HG02610 (cell line): Measurements from ENCODE around the gene TMEM186.
"Not testable (repeated sequence)": the region's sequence is repeated elsewhere in the genome, so short reads cannot be mapped to it uniquely, and the experiment has no call there.

Source experiments
- ATAC-seq: cut with Tn5 transposase; IDR thresholded peaks from one replicate; pipeline ENCODE4 v1.9.1; 2021; ENCODE audit warnings: mild to moderate bottlenecking, moderate library complexity; ENCODE audit not compliant: unreplicated experiment

Gene TMEM186

GRCh38 chr16:8814095-8814806 lies 16.8 kb upstream of the TMEM186 start:
- ATAC-seq, result peak; percentile 42

- ATAC-seq, result no peak
Measured at GRCh38 chr16:8812162-8812843, 14.9 kb upstream of the TMEM186 start.

GRCh38 chr16:8808613-8809353 lies 11.3 kb upstream of the TMEM186 start:
- no peak for ATAC-seq

GRCh38 chr16:8808009-8808408 lies 10.6 kb upstream of the TMEM186 start:
- no peak for ATAC-seq

GRCh38 chr16:8807189-8807588 lies 9.8 kb upstream of the TMEM186 start:
- no peak for ATAC-seq

GRCh38 chr16:8806272-8806983 lies 9.0 kb upstream of the TMEM186 start:
- no peak for ATAC-seq

GRCh38 chr16:8804313-8804712 lies 6.9 kb upstream of the TMEM186 start:
- ATAC-seq, result no peak

GRCh38 chr16:8803733-8804132 lies 6.3 kb upstream of the TMEM186 start:
- not testable (repeated sequence) for ATAC-seq

- ATAC-seq, result no peak
Measured at GRCh38 chr16:8801701-8802100, 4.3 kb upstream of the TMEM186 start.

GRCh38 chr16:8798535-8799157 lies 1.2 kb upstream of the TMEM186 start:
- ATAC-seq, result no peak

- ATAC-seq, result no peak
Measured at GRCh38 chr16:8798174-8798527, 712 bp upstream of the TMEM186 start.

- ATAC-seq, result no peak
Measured at GRCh38 chr16:8796469-8797363, 723 bp downstream of the TMEM186 start.

GRCh38 chr16:8795818-8796217 lies 1.6 kb downstream of the TMEM186 start:
- no peak for ATAC-seq

GRCh38 chr16:8795091-8795490 lies 2.3 kb downstream of the TMEM186 start:
- ATAC-seq, result no peak

- ATAC-seq, result no peak
Measured at GRCh38 chr16:8788578-8789172, 8.8 kb downstream of the TMEM186 start.

GRCh38 chr16:8786316-8786715 lies 11.1 kb downstream of the TMEM186 start:
- not testable (repeated sequence) for ATAC-seq

- no peak for ATAC-seq
Measured at GRCh38 chr16:8785408-8785807, 12.0 kb downstream of the TMEM186 start.

- no peak for ATAC-seq
Measured at GRCh38 chr16:8782673-8783072, 14.8 kb downstream of the TMEM186 start.

GRCh38 chr16:8781797-8782196 lies 15.6 kb downstream of the TMEM186 start:
- no peak for ATAC-seq
